ENCODE measurements around the gene IGFBP2.

- TF ChIP-seq ZNF263 (CRISPR knock-in tag; IDR thresholded peaks at IDR 0.05) = no peak
- TF ChIP-seq CTCF (CRISPR knock-in tag; IDR thresholded peaks at IDR 0.05) = no peak
- TF ChIP-seq PBX3 (CRISPR knock-in tag; IDR thresholded peaks at IDR 0.05; ENCODE audit: borderline replicate concordance) = no peak
- TF ChIP-seq ZNF34 (CRISPR knock-in tag; IDR thresholded peaks at IDR 0.05; ENCODE audit: borderline replicate concordance) = no peak
- no peak for TF ChIP-seq RNF219 (CRISPR knock-in tag; IDR thresholded peaks at IDR 0.05)
- TF ChIP-seq KIAA2018 (CRISPR knock-in tag; IDR thresholded peaks at IDR 0.05; ENCODE audit: borderline replicate concordance) = no peak
Observed at GRCh38 chr2:216654528-216655052, 21.4 kb downstream of the IGFBP2 start.
